Measurements from ENCODE around the gene ABL1.

The ABL1 gene

DNA sequence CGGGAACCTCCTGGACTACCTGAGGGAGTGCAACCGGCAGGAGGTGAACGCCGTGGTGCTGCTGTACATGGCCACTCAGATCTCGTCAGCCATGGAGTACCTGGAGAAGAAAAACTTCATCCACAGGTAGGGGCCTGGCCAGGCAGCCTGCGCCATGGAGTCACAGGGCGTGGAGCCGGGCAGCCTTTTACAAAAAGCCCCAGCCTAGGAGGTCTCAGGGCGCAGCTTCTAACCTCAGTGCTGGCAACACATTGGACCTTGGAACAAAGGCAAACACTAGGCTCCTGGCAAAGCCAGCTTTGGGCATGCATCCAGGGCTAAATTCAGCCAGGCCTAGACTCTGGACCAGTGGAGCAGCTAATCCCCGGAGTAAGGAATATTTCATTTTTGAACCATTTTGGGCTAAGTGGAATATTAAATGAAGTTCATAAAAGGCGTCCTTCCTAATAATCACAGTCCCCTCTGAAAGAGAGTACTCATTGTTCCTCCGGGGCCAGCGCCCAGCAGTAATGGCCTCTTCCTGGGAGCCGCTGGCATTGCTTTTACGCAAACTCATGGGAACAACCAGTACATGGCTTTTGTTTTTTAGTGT is 38.0 kb downstream of the ABL1 start:
- no peak for DNase-seq

DNA sequence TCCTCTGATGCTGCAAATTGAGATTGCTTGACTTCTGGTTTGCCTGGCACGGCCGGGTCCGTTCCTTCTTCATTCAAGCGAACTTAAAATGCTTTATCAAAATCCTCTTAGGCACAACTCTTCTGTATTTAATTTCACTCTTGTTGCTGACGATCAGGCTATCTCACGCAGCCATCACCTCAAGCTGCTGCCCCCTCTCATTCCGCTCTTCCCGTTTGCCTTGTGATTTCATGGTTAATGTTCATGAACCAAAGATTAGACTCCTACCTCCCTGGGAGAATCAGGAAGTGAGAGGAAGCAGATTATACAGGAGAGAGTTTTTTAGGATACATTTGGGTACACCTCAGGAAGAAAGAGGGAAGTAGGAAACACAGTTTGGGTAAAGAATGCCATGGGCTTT is 38.9 kb downstream of the ABL1 start:
- no peak for DNase-seq

DNA sequence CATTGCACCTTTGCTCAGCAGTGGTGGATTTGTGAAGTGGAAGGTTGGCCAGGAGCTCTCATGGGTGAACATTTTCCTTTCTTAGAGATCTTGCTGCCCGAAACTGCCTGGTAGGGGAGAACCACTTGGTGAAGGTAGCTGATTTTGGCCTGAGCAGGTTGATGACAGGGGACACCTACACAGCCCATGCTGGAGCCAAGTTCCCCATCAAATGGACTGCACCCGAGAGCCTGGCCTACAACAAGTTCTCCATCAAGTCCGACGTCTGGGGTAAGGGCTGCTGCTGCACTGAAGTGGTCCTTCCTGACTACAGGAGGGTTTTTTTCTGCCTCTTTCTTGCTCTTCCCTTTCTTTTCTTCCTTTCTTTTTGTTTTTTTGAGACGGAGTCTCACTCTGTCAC is 39.7 kb downstream of the ABL1 start:
- DNase-seq: no peak

DNA sequence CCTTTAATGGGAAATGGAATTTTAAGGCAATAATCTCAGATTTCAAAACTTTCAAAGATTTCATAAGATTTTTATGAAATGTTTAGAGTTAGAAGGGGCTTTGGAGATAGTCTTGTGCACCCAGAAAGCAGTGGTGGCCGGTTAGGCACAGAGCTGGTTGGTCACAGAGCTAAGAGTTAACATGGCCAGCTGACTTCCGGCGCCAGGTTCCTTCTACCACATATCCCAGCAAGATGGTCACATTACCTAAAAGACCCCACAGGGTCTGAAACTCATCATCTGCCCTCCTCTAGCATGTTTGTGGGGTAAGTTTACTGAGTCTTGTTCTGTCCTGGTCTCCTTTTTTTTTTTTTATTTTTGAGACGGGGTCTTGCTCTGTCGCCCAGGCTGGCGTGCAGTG is 42.2 kb downstream of the ABL1 start:
- DNase-seq: no peak

DNA sequence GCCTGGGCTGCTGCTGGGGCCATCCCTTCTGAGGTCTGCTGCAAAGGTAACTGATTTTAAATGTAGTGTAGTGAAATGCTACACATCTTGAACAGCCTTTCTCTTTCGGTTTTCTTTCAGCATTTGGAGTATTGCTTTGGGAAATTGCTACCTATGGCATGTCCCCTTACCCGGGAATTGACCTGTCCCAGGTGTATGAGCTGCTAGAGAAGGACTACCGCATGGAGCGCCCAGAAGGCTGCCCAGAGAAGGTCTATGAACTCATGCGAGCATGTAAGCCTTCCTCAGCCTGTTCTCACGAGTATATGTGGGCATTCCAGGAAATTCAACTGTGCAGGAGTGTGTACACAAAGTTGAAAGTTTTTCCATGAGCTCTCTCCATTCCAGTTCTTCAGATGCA is 43.2 kb downstream of the ABL1 start:
- DNase-seq: no peak

DNA sequence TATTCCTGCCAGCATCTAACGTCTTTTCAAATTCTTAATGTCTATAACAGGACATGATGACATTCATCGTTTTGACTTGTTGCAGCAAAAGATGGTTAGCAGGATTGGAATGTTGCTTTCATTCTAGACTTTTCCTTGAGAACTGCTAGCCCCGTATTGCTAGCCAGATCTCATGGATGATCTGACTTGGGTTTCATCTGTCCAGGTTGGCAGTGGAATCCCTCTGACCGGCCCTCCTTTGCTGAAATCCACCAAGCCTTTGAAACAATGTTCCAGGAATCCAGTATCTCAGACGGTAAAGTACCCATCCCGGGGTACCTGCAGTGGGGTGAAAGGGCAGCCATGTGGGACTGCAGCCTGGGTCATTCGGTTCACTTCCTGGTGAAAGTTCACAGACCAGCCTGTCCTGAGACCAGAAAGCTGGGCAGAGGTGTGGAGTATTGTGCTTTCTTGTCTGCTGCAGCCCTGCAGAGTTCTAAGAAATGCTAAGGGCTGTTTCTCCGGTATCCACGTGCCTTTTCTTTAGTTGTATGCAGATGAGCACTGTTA is 44.9 kb downstream of the ABL1 start:
- no peak for DNase-seq

DNA sequence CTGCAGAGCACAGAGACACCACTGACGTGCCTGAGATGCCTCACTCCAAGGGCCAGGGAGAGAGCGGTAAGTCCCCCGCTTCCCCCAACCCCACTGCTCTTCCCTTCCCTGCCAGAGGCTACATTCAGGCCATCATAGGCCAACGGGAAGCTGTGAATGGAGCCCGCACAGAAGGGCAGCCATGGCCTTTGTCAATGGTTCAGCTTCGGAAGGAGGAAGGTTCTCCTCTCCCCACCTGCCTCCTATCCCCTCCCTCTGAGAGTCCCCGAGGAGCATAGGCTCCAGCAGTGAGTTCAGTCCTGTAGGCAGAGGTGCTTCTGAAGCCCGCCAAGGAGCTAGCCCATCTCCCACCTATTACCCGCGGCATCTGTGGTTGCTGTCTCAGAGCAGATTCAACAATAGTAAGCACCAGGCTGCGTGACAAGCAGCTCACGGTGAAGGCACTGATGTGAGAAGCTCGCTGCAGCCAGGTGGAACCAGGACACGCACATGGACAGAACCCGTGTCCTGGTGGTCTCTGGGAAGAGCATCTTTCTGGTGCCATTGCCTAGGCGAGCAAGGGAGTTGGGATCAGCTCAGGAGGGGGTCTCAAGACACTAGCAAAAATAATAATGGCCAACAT is 45.7 kb downstream of the ABL1 start:
- DNase-seq: no peak

DNA sequence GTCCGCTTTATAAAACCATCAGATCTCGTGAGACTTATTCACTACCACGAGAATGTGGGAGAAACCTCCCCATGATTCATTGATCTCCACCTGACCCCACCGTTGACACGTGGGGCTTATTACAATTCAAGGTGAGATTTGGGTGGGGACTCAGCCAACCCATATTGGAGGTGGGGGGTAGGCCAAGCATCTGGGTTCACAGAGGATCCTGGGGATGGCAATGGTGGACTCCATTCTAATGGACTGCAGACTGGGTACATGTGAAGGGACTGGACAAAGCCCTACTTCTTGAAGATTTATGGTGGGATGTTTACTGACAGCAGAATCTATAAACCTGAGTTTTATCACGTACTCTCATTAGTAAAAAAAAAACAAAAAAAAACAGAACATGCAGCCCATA is 46.5 kb downstream of the ABL1 start:
- DNase-seq: no peak

DNA sequence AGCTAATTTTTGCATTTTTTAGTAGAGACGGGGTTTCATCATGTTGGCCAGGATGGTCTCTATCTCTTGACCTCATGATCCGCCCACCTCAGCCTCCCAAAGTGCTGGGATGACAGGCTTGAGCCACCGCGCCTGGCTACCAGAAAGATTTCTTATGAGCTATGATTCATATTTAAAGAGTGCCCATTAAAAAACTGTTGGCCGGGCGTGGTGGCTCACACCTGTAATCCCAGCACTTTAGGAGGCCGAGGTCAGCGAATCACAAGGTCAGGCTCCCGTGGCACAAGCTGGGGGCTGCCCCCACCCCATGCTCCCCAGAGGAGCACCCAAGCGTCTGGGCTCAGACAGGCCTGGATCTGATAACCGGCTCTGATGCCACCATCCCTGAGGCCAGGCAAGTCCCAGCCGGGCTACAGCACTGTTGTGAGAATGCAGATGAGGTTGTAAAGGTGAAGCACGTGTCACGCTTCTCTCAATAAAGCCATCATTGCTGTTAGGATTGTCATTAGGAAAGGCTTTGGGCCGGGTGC is 47.7 kb downstream of the ABL1 start:
- DNase-seq: no peak

DNA sequence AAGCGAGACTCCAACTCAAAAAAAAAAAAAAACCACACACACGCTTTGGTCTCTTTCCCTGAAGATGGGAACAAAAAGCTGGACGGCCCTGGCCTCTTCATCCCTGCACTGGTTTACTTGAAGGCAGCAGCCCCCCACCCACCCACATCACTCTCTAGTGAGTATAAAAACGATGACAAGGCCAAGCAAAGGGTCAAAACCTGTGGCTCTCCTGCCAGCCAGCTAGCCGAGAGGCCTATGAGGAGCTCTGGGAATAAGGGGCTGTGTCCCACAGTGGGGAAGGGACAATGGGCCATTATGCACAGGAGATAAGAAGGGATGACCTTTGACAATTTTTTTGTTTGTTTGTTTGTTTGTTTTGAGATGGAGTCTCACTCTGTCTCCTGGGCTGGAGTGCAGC is 48.4 kb downstream of the ABL1 start:
- no peak for DNase-seq

DNA sequence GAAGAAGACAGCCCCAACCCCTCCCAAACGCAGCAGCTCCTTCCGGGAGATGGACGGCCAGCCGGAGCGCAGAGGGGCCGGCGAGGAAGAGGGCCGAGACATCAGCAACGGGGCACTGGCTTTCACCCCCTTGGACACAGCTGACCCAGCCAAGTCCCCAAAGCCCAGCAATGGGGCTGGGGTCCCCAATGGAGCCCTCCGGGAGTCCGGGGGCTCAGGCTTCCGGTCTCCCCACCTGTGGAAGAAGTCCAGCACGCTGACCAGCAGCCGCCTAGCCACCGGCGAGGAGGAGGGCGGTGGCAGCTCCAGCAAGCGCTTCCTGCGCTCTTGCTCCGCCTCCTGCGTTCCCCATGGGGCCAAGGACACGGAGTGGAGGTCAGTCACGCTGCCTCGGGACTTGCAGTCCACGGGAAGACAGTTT is 49.1 kb downstream of the ABL1 start:
- DNase-seq: no peak

DNA sequence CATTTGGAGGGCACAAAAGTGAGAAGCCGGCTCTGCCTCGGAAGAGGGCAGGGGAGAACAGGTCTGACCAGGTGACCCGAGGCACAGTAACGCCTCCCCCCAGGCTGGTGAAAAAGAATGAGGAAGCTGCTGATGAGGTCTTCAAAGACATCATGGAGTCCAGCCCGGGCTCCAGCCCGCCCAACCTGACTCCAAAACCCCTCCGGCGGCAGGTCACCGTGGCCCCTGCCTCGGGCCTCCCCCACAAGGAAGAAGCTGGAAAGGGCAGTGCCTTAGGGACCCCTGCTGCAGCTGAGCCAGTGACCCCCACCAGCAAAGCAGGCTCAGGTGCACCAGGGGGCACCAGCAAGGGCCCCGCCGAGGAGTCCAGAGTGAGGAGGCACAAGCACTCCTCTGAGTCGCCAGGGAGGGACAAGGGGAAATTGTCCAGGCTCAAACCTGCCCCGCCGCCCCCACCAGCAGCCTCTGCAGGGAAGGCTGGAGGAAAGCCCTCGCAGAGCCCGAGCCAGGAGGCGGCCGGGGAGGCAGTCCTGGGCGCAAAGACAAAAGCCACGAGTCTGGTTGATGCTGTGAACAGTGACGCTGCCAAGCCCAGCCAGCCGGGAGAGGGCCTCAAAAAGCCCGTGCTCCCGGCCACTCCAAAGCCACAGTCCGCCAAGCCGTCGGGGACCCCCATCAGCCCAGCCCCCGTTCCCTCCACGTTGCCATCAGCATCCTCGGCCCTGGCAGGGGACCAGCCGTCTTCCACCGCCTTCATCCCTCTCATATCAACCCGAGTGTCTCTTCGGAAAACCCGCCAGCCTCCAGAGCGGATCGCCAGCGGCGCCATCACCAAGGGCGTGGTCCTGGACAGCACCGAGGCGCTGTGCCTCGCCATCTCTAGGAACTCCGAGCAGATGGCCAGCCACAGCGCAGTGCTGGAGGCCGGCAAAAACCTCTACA is 49.8 kb downstream of the ABL1 start:
- DNase-seq: no peak

DNA sequence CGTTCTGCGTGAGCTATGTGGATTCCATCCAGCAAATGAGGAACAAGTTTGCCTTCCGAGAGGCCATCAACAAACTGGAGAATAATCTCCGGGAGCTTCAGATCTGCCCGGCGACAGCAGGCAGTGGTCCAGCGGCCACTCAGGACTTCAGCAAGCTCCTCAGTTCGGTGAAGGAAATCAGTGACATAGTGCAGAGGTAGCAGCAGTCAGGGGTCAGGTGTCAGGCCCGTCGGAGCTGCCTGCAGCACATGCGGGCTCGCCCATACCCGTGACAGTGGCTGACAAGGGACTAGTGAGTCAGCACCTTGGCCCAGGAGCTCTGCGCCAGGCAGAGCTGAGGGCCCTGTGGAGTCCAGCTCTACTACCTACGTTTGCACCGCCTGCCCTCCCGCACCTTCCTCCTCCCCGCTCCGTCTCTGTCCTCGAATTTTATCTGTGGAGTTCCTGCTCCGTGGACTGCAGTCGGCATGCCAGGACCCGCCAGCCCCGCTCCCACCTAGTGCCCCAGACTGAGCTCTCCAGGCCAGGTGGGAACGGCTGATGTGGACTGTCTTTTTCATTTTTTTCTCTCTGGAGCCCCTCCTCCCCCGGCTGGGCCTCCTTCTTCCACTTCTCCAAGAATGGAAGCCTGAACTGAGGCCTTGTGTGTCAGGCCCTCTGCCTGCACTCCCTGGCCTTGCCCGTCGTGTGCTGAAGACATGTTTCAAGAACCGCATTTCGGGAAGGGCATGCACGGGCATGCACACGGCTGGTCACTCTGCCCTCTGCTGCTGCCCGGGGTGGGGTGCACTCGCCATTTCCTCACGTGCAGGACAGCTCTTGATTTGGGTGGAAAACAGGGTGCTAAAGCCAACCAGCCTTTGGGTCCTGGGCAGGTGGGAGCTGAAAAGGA is 50.7 kb downstream of the ABL1 start:
- no peak for DNase-seq

DNA sequence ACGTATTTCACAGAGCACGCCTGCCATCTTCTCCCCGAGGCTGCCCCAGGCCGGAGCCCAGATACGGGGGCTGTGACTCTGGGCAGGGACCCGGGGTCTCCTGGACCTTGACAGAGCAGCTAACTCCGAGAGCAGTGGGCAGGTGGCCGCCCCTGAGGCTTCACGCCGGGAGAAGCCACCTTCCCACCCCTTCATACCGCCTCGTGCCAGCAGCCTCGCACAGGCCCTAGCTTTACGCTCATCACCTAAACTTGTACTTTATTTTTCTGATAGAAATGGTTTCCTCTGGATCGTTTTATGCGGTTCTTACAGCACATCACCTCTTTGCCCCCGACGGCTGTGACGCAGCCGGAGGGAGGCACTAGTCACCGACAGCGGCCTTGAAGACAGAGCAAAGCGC is 51.9 kb downstream of the ABL1 start:
- DNase-seq: no peak

DNA sequence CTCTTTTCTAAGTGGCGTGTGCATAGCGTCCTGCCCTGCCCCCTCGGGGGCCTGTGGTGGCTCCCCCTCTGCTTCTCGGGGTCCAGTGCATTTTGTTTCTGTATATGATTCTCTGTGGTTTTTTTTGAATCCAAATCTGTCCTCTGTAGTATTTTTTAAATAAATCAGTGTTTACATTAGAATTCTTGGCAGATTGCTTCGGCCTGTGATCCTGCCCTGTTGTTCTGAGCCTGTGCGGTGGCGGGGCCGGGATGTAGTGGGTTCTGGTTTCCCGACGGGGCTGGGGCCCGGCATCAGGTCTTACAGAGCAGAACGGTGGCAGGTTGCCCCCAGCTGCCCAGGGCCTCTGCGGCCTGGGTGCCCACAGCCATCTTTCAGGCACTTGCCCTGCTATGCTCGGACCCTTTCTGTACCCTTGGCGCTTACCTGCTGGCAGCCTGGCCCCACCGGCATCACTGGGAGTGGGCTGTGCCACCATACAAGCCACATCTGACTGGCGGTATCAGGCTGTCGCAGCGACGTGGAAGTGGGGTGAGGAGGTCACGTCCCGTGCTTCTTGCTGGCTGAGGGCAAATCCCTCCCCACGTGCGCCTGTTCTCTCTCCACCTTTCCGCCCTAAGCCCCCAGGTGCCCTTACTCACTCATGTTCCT is 52.6 kb downstream of the ABL1 start:
- no peak for DNase-seq

DNA sequence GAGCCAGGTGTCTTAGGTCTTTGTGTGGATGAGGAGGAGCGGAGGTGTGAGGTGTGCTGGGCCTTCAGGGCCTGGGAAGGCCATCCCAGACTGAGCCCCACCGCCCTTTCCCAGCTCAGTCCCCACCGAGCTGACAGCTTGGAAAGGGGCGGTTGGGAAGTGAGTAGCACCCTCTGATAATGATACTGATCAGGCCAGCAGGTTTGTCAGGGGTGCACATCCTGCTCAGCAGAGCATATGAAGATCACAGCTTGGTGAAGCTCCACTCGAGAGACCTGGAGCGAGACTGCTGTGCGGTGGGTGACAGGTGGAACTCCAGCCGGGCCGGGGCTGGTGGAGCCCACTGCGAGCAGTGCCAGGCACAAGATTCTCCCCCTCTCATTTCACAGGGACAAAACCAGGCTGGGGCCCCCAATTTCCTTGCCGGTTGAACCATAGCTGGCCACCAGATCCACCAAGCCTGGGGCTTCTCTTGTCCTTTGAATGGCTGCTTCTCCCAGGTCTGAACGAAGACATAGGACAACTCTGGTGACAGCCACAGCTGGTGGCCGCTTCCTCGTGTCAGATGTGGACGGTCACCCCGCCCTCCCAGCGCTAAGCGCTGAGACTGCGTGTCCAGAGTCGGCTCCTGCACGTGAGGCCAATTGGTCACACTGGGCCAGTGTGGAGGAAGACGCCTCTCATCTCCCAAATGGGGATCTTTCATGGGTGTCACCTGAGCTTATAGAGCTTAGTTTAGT is 53.3 kb downstream of the ABL1 start:
- no peak for DNase-seq

DNA sequence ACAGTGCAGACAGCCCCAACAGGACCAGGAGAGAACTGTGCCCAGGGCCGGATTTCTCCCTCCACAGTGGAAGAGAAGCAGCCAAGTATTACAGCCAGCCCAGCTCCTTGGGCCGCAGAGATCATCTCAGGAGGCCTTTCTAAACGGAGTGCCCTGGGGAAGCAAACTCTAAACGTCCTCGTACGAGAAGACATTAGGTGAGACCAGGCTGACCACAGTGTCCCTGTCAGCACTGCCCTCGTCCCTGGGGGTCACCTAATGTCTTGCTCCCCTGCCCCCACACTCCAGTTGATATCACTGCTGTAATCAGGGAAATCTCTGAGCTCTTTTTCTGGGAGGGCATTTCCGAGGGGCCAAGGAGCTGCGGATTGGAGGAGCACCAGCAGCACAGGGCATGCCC is 55.1 kb downstream of the ABL1 start:
- DNase-seq: no peak

DNA sequence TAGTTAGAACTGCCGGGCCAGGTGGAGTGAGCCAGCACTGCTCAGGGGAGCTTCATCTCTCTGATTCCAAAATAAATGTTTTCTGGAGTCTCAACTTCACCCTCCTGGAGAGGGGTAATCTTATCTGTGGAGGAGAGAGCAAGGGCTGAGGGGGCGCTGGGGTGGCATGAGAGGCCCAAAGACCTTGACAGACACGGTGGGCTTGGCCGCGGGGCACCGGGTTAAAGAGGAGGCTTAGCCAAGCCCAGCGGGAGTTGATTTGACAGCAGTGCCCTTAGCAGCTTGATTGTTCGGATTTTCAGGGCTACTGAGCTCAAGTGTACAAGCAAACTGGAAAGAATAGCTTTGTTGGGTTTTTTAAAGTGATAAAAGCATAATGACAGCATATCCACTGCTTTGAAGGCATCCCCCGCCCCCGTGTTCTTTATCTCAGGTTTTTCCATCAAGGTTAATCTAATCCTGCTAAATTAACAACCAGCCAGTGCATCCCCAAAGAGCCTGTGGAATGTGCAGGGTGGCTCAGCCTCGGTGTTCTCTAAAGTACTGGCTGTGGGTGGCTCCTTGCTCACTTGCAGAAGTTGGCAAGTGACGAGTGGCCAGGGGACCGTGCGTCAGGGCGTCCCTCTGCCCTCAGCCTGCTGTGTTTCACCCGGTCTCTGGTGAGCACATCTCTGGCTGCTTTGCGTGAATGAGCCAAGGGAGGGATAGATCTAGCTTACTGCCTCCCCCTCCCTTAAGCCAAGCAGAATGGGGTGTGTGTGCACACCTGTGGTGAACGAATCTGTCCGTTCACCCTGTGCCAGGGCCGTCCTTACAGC is 56.0 kb downstream of the ABL1 start:
- no peak for DNase-seq

DNA sequence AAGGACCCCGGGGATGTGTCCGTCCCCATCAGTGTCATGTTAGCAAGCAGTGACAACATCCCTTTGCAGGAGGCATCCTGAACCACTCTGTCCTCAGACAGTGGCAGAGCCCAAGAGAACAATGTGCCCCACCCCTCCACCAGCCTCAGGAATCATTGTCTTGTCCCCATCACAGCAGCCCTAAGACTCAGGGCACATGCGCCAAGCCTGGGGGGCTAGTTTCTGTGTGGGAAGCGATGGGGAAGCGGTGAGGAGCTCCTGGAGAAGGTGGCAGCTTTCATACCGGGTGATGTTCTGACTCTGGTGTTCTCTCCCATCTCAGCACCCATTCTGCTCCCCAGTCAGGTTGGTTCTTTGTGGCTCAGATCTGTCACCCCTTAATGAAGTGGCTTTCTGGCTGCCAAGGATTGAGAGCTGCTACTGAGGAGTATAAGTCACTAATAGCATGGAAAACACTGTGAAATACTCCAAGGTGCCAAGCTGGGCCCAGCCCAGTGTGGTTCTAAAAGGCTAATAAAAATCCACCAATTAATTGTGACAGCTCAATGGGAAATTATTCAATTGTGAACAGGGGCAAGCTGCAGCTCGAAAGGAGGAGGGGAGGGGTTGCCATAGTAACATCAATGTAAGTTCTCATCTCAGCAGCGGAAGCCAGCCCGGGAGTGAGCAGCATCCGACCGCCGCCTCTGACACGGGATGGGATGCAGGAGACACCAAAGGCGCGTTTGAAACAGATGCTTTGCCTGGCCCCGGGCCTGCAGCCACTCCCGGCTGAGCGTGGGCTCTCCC is 56.8 kb downstream of the ABL1 start:
- DNase-seq: no peak

Data from suppressor macrophage (primary cell).